Germinal center (tissue), 1 donor: ENCODE results near the gene SLC6A7.
"Not testable (repeated sequence)": the region's sequence is repeated elsewhere in the genome, so short reads cannot be mapped to it uniquely, and the experiment has no call there.

Experiments
- DNase-seq: peaks from one replicate; pipeline ENCODE4 v3.0.0; 2012; ENCODE audit warnings: mixed read lengths, low spot score

The SLC6A7 gene

GRCh38 chr5:150241298-150242160 is 51.7 kb downstream of the SLC6A7 start:
- DNase-seq: no peak

GRCh38 chr5:150242251-150242894 is 52.5 kb downstream of the SLC6A7 start:
- DNase-seq: no peak

- DNase-seq: no peak
These were observed 53.7 kb downstream of the SLC6A7 start for GRCh38 chr5:150243590-150243989.

- no peak for DNase-seq
These were observed 54.3 kb downstream of the SLC6A7 start for GRCh38 chr5:150244209-150244608.

GRCh38 chr5:150245111-150245789 is 55.4 kb downstream of the SLC6A7 start:
- no peak for DNase-seq

GRCh38 chr5:150245808-150246207 is 55.9 kb downstream of the SLC6A7 start:
- DNase-seq: no peak

- no peak for DNase-seq
These were observed 56.6 kb downstream of the SLC6A7 start for GRCh38 chr5:150246429-150246828.

- DNase-seq: no peak
These were observed 57.0 kb downstream of the SLC6A7 start for GRCh38 chr5:150246835-150247234.

GRCh38 chr5:150247726-150248125 is 57.9 kb downstream of the SLC6A7 start:
- DNase-seq: no peak

- not testable (repeated sequence) for DNase-seq
These were observed 58.6 kb downstream of the SLC6A7 start for GRCh38 chr5:150248493-150248892.

- DNase-seq: no peak
These were observed 59.1 kb downstream of the SLC6A7 start for GRCh38 chr5:150248946-150249345.

- DNase-seq: no peak
These were observed 59.9 kb downstream of the SLC6A7 start for GRCh38 chr5:150249744-150250143.

GRCh38 chr5:150251504-150251903 is 61.6 kb downstream of the SLC6A7 start:
- DNase-seq: no peak

GRCh38 chr5:150252489-150252888 is 62.6 kb downstream of the SLC6A7 start:
- no peak for DNase-seq

GRCh38 chr5:150253416-150254208 is 63.8 kb downstream of the SLC6A7 start:
- no peak for DNase-seq

- DNase-seq: no peak
These were observed 64.5 kb downstream of the SLC6A7 start for GRCh38 chr5:150254363-150254762.

- DNase-seq: no peak
These were observed 64.9 kb downstream of the SLC6A7 start for GRCh38 chr5:150254774-150255173.

GRCh38 chr5:150255659-150256409 is 66.0 kb downstream of the SLC6A7 start:
- no peak for DNase-seq

GRCh38 chr5:150256410-150257064 is 66.7 kb downstream of the SLC6A7 start:
- no peak for DNase-seq

- DNase-seq: no peak
These were observed 67.6 kb downstream of the SLC6A7 start for GRCh38 chr5:150257424-150257823.

- no peak for DNase-seq
These were observed 68.3 kb downstream of the SLC6A7 start for GRCh38 chr5:150258130-150258529.
